Psoas muscle (tissue), 8 donors: ENCODE measurements around the gene CHTOP. TPM values are rescaled to one million over a fixed set of nuclear protein-coding genes. Genes with fewer than 3 reads are reported as not detected.
"Not testable (repeated sequence)": the region's sequence is repeated elsewhere in the genome, so short reads cannot be mapped to it uniquely, and the experiment has no call there.

Experiments used
- ATAC-seq, 4 donors: fragments of 200-7000 bp; cut with Tn5 transposase; one replicate each; pipeline ENCODE4 v1.9.1; 2020; ENCODE audit warnings: moderate library complexity in 3 of 4, mild to moderate bottlenecking in 2 of 4
- DNase-seq, 2 donors: peaks; one replicate each; pipeline ENCODE4 v3.0.0-alpha.2; 2020
- H3K27ac ChIP-seq: fragments of 200-600 bp; one replicate; pipeline ENCODE4 v1.8.0; 2022
- H3K27me3 ChIP-seq, 3 donors: fragments of 200-600 bp in 1 of 3; one replicate each; pipeline versions ENCODE4 v1.6.1 to v1.8.0; 2013 to 2022; ENCODE audit warnings: low read length in 2 of 3, mild to moderate bottlenecking in 2 of 3, moderate library complexity in 1 of 3; ENCODE audit not compliant: insufficient read depth in 3 of 3
- H3K36me3 ChIP-seq, 2 donors: fragments of 200-600 bp in 1 of 2; one replicate each; pipeline versions ENCODE4 v1.6.1 to v1.8.0; 2013 to 2022; ENCODE audit warnings: low read depth in 1 of 2, mild to moderate bottlenecking in 1 of 2, moderate library complexity in 1 of 2; ENCODE audit not compliant: insufficient read depth in 1 of 2
- H3K4me1 ChIP-seq: fragments of 200-600 bp; one replicate; pipeline ENCODE4 v1.8.0; 2022
- H3K4me3 ChIP-seq: fragments of 200-600 bp; one replicate; pipeline ENCODE4 v1.8.0; 2022; ENCODE audit warnings: mild to moderate bottlenecking
- H3K9me3 ChIP-seq: fragments of 200-600 bp; one replicate; pipeline ENCODE4 v1.8.0; 2022
- CTCF ChIP-seq: fragments of 200-600 bp; IDR thresholded peaks from one replicate; pipeline ENCODE4 v1.8.0; 2022; ENCODE audit warnings: antibody characterized with exemption
- WGBS, 3 donors: extraction: QIAGEN DNeasy Blood & Tissue Kit; methylation state at CpG; one replicate each; pipeline versions ENCODE4 v1.1.6 to v1.1.7; 2013; 5-methylcytosine and 5-hydroxymethylcytosine counted together
- intact Hi-C, 2 donors: fragments of 100-400 bp; cut with DNase I; formaldehyde crosslinking; loops; one replicate each; pipeline versions ENCODE4 v1.11.0 to v1.14.2; 2022
- polyA plus RNA-seq, 3 donors: library from polyadenylated mRNA; stranded (reverse); fragments of 200-250 nt; gene quantifications; one replicate each; pipeline ENCODE4 v1.2.3, GENCODE V29; 2013
- total RNA-seq, 4 donors: library from RNA; stranded (reverse); fragmentation: NEBNext Ultra II Directional in 2 of 4; extraction: Animal tissue kit (Norgen Biotek cat#: 25700) in 2 of 4; gene quantifications; one replicate each; pipeline versions ENCODE4 v1.2.1 to v1.2.4, GENCODE V29; 2021 to 2023
- donor health status: healthy with polysubstance abuse.
- donor health status: DM: no; HTN: no; CAD: no; lungs with moderate emphysema.
- donor health status: Bipolar disorder and iron deficiency.
- donor health status: healthy.
- donor health status: DM: yes; HTN: yes; CAD: no.
- donor health status: DM: no; HTN: no; CAD: no.
- donor health status: DM: no; HTN: no; CAD: no.
- donor health status: DM: yes; HTN: yes; CAD: no.

The CHTOP gene
- total and polyA plus RNA-seq, 7 donors = 71.1 to 122 (median 87.7) TPM

DNA sequence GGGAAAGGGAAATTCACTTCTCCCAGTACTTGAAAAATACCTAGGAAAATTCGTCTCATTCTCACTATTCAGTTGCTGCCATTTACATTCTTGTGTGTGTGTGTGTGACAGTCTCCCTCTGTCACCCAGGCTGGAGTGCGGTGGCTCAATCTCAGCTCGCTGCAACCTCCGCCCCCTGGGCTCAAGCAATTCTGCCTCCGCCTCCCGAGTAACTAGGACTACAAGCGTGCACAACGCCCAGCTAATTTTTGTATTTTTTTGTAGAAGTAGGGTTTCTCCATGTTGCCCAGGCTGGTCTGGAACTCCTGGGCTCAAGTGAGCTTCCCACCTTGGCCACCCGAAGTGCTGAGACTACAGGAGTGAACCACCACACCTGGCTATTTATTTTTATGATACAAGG lies 25.8 kb downstream of the CHTOP start:
- WGBS, 3 donors = 74 to 77% (median 76%) methylated on average over 9 of the region's 9 CpGs
- ATAC-seq (no peak), DNase-seq (no peak)
- Histone ChIP-seq H3K27ac (peak overlapping the region; percentile 95), H3K4me1 (peaks cover 9% of the 10 kb centered on the region), H3K27me3 (no peaks in the 10 kb centered on the region), H3K36me3 (peaks cover 21 to 54% of the 10 kb centered on the region in 2 donors), H3K4me3 (peak overlapping the region; percentile 90), H3K9me3 (no peaks in the 10 kb centered on the region)
- no peak for TF ChIP-seq CTCF
- intact Hi-C loops = no loop called here

DNA sequence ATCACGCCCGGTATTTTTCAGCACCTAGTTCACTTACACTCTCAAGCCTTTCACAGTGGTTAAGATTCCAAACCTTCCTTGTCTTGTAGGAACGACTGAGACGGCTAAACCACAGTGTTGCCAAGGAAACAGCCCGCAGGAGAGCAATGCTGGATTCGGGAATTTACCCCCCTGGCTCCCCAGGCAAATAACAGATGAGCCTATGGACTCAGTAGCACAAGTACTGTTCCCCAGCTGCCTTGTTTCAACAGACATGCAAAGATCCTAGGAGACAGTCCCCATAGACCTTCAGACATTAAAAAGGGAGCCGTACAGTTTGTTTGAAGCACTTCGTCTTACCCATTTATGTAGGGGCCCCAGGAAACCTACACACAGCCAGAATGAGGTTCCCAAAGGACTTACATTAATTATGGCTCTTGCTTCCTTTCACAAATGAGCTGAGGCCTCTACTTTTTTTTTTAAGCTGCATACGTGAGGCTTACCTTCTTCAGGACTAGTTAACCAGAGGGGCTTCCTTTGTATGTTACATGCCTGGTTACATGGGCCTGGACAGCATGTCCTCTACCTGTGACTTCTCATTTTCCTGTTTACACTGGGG lies 27.3 kb downstream of the CHTOP start:
- Histone ChIP-seq H3K27ac (no peak overlapping the region), H3K4me3 (no peak overlapping the region), H3K27me3 (no peaks in the 10 kb centered on the region), H3K4me1 (peaks cover 9% of the 10 kb centered on the region), H3K36me3 (peaks cover 30 to 70% of the 10 kb centered on the region in 2 donors), H3K9me3 (no peaks in the 10 kb centered on the region)
- DNase-seq = no peak
- intact Hi-C loops = no loop called here
- 56 to 57% (median 56%) methylated on average over 9 of the region's 9 CpGs for WGBS, 3 donors
- no peak for TF ChIP-seq CTCF
- ATAC-seq = no peak

GRCh38 chr1:153662269-153662668 lies 28.4 kb downstream of the CHTOP start:
- ATAC-seq = no peak
- 33 to 56% (median 46%) methylated on average over 2 of the region's 2 CpGs for WGBS, 3 donors
- Histone ChIP-seq H3K4me1 (peaks cover 9% of the 10 kb centered on the region), H3K27me3 (no peaks in the 10 kb centered on the region), H3K4me3 (no peak overlapping the region), H3K9me3 (no peaks in the 10 kb centered on the region), H3K27ac (peak overlapping the region; percentile 17), H3K36me3 (peaks cover 35 to 80% of the 10 kb centered on the region in 2 donors)
- TF ChIP-seq CTCF = no peak
- intact Hi-C loops = no loop called here
- DNase-seq = no peak

GRCh38 chr1:153663211-153663610 lies 29.3 kb downstream of the CHTOP start:
- Histone ChIP-seq H3K27me3 (no peaks in the 10 kb centered on the region), H3K36me3 (peaks cover 36 to 90% of the 10 kb centered on the region in 2 donors), H3K9me3 (no peaks in the 10 kb centered on the region), H3K27ac (peak overlapping the region; percentile 17), H3K4me3 (no peak overlapping the region), H3K4me1 (peaks cover 9% of the 10 kb centered on the region)
- DNase-seq = no peak
- intact Hi-C loops = no loop called here
- no peak for ATAC-seq
- 80 to 82% (median 81%) methylated on average over 5 of the region's 5 CpGs for WGBS, 3 donors
- no peak for TF ChIP-seq CTCF

DNA sequence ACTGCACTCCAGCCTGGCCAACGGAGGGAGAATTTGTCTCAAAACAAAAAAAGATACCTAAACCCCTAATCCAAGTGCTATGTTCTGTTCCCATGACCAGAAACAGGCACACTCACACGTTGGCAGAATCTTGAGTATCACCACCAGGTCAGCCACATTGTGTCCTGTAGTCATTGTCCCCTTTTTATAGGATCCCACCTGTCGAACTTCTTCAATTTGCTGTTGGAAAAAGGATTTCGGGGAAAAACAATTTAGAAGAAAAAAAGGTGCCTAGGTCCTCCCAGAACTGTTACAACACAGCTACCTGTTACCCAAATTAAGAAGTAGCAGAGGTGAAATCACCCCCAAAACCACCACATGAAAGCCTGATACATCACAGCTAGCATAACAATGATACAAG lies 33.6 kb downstream of the CHTOP start:
- Histone ChIP-seq H3K27ac (no peak overlapping the region), H3K36me3 (peaks cover 28 to 74% of the 10 kb centered on the region in 2 donors), H3K9me3 (no peaks in the 10 kb centered on the region), H3K4me3 (no peak overlapping the region), H3K27me3 (no peaks in the 10 kb centered on the region), H3K4me1 (peaks cover 13% of the 10 kb centered on the region)
- DNase-seq (no peak), ATAC-seq (no peak)
- TF ChIP-seq CTCF = no peak
- 79 to 93% (median 84%) methylated on average over 4 of the region's 4 CpGs for WGBS, 3 donors
- intact Hi-C loops = no loop called here

GRCh38 chr1:153668672-153669071 lies 34.8 kb downstream of the CHTOP start:
- DNase-seq, H3K27ac ChIP-seq, H3K4me3 ChIP-seq, intact Hi-C loops, H3K27me3 ChIP-seq, H3K9me3 ChIP-seq, ATAC-seq: not testable (repeated sequence)
- peaks cover 22 to 62% of the 10 kb centered on the region in 2 donors for H3K36me3 ChIP-seq
- 94 to 95% (median 94%) methylated on average over 8 of the region's 8 CpGs for WGBS, 3 donors
- H3K4me1 ChIP-seq = peaks cover 13% of the 10 kb centered on the region
